ENCODE data around the gene SERPINA1.

The SERPINA1 gene

GRCh38 chr14:94380225-94381148 lies 7.9 kb downstream of the SERPINA1 start:
- H3K4me3 ChIP-seq (ENCODE audit: control insufficient read depth, low read depth, low read length), result no peak overlapping the region
- DNase-seq (ENCODE audit: low read depth), result no peak
- no peak for TF ChIP-seq CTCF (IDR thresholded peaks at IDR 0.05; ENCODE audit: control insufficient read depth, insufficient read depth, low read depth, low read length, missing control alignments)

- TF ChIP-seq CTCF (IDR thresholded peaks at IDR 0.05; ENCODE audit: control insufficient read depth, insufficient read depth, low read depth, low read length, missing control alignments), result no peak
- DNase-seq (ENCODE audit: low read depth), result no peak
- no peak overlapping the region for H3K4me3 ChIP-seq (ENCODE audit: control insufficient read depth, low read depth, low read length)
Measured at GRCh38 chr14:94379291-94380224, 8.8 kb downstream of the SERPINA1 start.

- no peak for DNase-seq (ENCODE audit: low read depth)
- no peak overlapping the region for H3K4me3 ChIP-seq (ENCODE audit: control insufficient read depth, low read depth, low read length)
- no peak for TF ChIP-seq CTCF (IDR thresholded peaks at IDR 0.05; ENCODE audit: control insufficient read depth, insufficient read depth, low read depth, low read length, missing control alignments)
Measured at GRCh38 chr14:94378527-94379290, 9.7 kb downstream of the SERPINA1 start.

- no peak overlapping the region for H3K4me3 ChIP-seq (ENCODE audit: control insufficient read depth, low read depth, low read length)
- no peak for TF ChIP-seq CTCF (IDR thresholded peaks at IDR 0.05; ENCODE audit: control insufficient read depth, insufficient read depth, low read depth, low read length, missing control alignments)
- no peak for DNase-seq (ENCODE audit: low read depth)
Measured at GRCh38 chr14:94377866-94378470, 10.4 kb downstream of the SERPINA1 start.

- no peak for TF ChIP-seq CTCF (IDR thresholded peaks at IDR 0.05; ENCODE audit: control insufficient read depth, insufficient read depth, low read depth, low read length, missing control alignments)
- no peak for DNase-seq (ENCODE audit: low read depth)
- H3K4me3 ChIP-seq (ENCODE audit: control insufficient read depth, low read depth, low read length), result no peak overlapping the region
Measured at GRCh38 chr14:94376976-94377865, 11.2 kb downstream of the SERPINA1 start.
